Measurements from ENCODE around the gene TAC4. TPM values are rescaled to one million over a fixed set of nuclear protein-coding genes. Genes with fewer than 3 reads are reported as not detected.

Gene TAC4
- total and polyA plus RNA-seq, 10 of the 15 experiments (the other 5 are each of a cell fraction or from before 2014, with no cell fraction given) = not detected

DNA sequence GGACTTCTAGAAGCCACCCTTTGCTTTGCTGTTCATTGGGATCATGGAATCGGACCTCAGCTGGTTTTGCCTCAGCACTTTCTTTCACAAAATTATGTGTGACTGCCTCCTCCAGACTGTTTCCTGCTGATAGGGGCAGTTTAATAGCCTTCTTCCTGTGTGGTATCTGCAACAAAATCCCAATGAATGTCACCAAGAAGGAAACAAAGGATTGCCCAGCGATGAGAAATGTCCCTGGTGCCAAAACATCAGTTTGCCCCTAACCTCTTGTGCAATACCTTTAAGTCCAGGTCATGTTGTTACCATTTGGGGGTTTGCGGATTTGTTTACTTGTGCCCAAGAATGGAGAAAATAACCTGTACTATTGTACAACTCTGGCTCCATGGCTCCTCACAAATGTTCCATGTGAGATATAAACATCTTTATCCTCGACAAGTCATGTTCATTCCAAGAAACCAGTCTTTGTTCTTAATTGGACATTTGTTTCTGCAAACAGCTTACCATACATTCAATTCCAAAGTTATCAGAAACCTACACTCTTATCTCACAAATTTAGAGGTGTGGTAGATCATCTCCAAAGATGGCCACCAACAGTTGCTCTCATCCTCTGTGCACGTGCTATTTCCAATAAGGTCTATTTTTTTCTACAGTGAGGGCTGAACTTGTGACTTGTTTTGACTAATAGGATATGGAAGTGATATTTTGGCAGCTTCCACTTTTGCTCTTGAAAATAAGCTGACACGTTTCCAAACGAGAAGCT lies 14.8 kb downstream of the TAC4 start:
- no peak for ATAC-seq
- in situ Hi-C loops (cut with MboI) = no loop called here
- ChIA-PET CTCF (interaction anchor here (0.8 to 1.9 kb wide), 4 partner anchors 13 to 275 kb away, joined by 3 to 5 read pairs (median 3); partner anchors contain the start of gene DLX3), RAD21 (ENCODE audit: unreplicated experiment) (no interaction called here), SMC1A (ENCODE audit: uncharacterized antibody, unreplicated experiment) (no interaction called here), POLR2A (no interaction called here)
- H2AFZ ChIP-seq (ENCODE audit: control insufficient read depth, low read depth, low read length) = no peak overlapping the region
- DNase-seq (ENCODE audit: low read depth, low spot score) = no peak
- FAIRE-seq = no peak
- H3K9me3 ChIP-seq (replicated peaks; ENCODE audit: control insufficient read depth, insufficient read depth, low read length) = no peaks in the 10 kb centered on the region
- H3K36me3 ChIP-seq (ENCODE audit: control insufficient read depth in 2 of 2, insufficient read depth in 2 of 2, low read length in 1 of 2) = peaks cover 5 to 15% of the 10 kb centered on the region in 2 experiments
- no peaks in the 10 kb centered on the region for H3K27me3 ChIP-seq (replicated peaks in 1 of 2; ENCODE audit: control insufficient read depth in 2 of 2, insufficient read depth in 2 of 2, low read length in 1 of 2)
- H4K20me1 ChIP-seq (ENCODE audit: control insufficient read depth, insufficient read depth) = no peaks in the 10 kb centered on the region
- intact Hi-C loops (cut with micrococcal nuclease; ENCODE audit: unreplicated experiment) = no loop called here
- no peak for TF ChIP-seq GABPA (IDR thresholded peaks at IDR 0.05; ENCODE audit: low read depth)
- no peak for TF ChIP-seq NRF1 (conservative IDR thresholded peaks at IDR 0.05; ENCODE audit: low read depth, low read length)
- TF ChIP-seq NR2C1 (IDR thresholded peaks at IDR 0.05) = no peak
- TF ChIP-seq, protein P1, sequence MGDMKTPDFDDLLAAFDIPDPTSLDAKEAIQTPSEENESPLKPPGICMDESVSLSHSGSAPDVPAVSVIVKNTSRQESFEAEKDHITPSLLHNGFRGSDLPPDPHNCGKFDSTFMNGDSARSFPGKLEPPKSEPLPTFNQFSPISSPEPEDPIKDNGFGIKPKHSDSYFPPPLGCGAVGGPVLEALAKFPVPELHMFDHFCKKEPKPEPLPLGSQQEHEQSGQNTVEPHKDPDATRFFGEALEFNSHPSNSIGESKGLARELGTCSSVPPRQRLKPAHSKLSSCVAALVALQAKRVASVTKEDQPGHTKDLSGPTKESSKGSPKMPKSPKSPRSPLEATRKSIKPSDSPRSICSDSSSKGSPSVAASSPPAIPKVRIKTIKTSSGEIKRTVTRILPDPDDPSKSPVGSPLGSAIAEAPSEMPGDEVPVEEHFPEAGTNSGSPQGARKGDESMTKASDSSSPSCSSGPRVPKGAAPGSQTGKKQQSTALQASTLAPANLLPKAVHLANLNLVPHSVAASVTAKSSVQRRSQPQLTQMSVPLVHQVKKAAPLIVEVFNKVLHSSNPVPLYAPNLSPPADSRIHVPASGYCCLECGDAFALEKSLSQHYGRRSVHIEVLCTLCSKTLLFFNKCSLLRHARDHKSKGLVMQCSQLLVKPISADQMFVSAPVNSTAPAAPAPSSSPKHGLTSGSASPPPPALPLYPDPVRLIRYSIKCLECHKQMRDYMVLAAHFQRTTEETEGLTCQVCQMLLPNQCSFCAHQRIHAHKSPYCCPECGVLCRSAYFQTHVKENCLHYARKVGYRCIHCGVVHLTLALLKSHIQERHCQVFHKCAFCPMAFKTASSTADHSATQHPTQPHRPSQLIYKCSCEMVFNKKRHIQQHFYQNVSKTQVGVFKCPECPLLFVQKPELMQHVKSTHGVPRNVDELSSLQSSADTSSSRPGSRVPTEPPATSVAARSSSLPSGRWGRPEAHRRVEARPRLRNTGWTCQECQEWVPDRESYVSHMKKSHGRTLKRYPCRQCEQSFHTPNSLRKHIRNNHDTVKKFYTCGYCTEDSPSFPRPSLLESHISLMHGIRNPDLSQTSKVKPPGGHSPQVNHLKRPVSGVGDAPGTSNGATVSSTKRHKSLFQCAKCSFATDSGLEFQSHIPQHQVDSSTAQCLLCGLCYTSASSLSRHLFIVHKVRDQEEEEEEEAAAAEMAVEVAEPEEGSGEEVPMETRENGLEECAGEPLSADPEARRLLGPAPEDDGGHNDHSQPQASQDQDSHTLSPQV (IDR thresholded peaks at IDR 0.05) = no peak
- TF ChIP-seq, protein P2, sequence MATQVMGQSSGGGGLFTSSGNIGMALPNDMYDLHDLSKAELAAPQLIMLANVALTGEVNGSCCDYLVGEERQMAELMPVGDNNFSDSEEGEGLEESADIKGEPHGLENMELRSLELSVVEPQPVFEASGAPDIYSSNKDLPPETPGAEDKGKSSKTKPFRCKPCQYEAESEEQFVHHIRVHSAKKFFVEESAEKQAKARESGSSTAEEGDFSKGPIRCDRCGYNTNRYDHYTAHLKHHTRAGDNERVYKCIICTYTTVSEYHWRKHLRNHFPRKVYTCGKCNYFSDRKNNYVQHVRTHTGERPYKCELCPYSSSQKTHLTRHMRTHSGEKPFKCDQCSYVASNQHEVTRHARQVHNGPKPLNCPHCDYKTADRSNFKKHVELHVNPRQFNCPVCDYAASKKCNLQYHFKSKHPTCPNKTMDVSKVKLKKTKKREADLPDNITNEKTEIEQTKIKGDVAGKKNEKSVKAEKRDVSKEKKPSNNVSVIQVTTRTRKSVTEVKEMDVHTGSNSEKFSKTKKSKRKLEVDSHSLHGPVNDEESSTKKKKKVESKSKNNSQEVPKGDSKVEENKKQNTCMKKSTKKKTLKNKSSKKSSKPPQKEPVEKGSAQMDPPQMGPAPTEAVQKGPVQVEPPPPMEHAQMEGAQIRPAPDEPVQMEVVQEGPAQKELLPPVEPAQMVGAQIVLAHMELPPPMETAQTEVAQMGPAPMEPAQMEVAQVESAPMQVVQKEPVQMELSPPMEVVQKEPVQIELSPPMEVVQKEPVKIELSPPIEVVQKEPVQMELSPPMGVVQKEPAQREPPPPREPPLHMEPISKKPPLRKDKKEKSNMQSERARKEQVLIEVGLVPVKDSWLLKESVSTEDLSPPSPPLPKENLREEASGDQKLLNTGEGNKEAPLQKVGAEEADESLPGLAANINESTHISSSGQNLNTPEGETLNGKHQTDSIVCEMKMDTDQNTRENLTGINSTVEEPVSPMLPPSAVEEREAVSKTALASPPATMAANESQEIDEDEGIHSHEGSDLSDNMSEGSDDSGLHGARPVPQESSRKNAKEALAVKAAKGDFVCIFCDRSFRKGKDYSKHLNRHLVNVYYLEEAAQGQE (IDR thresholded peaks at IDR 0.05; ENCODE audit: low read depth, low read length) = no peak
- TF ChIP-seq FOXK2 (IDR thresholded peaks at IDR 0.05) = no peak
- TSS peak; percentile 14 for BruUV-seq (replicated peaks)
- no peak overlapping the region for H3K9ac ChIP-seq (ENCODE audit: control insufficient read depth, insufficient read depth, low read length)
- WGBS (ENCODE audit: insufficient coverage, insufficient replicate concordance, low lambda C conversion rate, missing lambda C conversion rate) = 87% methylated on average over 7 of the region's 7 CpGs
- no peaks in the 10 kb centered on the region for H3K79me2 ChIP-seq (ENCODE audit: control insufficient read depth, insufficient read depth, low read length)
- no peak overlapping the region for H3K4me2 ChIP-seq (ENCODE audit: control insufficient read depth, insufficient read depth)
- H3K4me3 ChIP-seq = no peak overlapping the region
- H3K27ac ChIP-seq (ENCODE audit: control insufficient read depth, insufficient read depth) = no peak overlapping the region
- H3K4me1 ChIP-seq (ENCODE audit: control insufficient read depth, insufficient read depth, low read length) = no peaks in the 10 kb centered on the region
